GM12865 (cell line): ENCODE results near the gene TMEM178A.

ENCODE experiments used
- DNase-seq: peaks from one replicate; pipeline ENCODE4 v3.0.0; 2010; ENCODE audit warnings: low read depth
- H3K4me3 ChIP-seq: 2 replicates; pipeline ENCODE4 v1.5.1; 2011; ENCODE audit warnings: mild to moderate bottlenecking, low read depth, low read length, control low read depth
- TF ChIP-seq, protein P1 (sequence below): IDR thresholded peaks from 2 replicates; pipeline ENCODE4 v1.5.1; 2011; ENCODE audit warnings: low read length, control low read depth, low read depth, inconsistent platforms; ENCODE audit not compliant: insufficient read depth; ENCODE audit errors: missing control alignments

Gene TMEM178A

DNA sequence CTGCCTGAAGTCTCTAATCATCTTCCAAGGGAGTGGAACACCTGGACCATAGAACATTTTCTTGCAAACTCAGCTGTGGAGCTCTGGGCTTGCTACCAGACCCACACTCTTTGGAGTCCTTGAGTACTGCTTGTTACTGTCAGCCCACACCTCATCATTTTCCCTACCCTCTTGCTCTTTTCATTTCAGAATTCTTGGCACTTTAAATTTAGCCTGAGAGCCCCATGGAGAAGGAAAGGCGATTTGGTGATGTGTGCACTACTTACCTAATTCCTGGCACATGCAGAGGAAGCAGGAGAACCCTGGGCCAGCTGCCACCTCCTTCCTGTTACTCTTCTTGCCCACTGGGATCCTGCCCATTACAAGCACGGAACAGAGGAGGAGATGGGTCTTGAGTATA lies 31.7 kb downstream of the TMEM178A start:
- DNase-seq: no peak
- TF ChIP-seq, protein P1, sequence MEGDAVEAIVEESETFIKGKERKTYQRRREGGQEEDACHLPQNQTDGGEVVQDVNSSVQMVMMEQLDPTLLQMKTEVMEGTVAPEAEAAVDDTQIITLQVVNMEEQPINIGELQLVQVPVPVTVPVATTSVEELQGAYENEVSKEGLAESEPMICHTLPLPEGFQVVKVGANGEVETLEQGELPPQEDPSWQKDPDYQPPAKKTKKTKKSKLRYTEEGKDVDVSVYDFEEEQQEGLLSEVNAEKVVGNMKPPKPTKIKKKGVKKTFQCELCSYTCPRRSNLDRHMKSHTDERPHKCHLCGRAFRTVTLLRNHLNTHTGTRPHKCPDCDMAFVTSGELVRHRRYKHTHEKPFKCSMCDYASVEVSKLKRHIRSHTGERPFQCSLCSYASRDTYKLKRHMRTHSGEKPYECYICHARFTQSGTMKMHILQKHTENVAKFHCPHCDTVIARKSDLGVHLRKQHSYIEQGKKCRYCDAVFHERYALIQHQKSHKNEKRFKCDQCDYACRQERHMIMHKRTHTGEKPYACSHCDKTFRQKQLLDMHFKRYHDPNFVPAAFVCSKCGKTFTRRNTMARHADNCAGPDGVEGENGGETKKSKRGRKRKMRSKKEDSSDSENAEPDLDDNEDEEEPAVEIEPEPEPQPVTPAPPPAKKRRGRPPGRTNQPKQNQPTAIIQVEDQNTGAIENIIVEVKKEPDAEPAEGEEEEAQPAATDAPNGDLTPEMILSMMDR: no peak
- H3K4me3 ChIP-seq: no peak overlapping the region

DNA sequence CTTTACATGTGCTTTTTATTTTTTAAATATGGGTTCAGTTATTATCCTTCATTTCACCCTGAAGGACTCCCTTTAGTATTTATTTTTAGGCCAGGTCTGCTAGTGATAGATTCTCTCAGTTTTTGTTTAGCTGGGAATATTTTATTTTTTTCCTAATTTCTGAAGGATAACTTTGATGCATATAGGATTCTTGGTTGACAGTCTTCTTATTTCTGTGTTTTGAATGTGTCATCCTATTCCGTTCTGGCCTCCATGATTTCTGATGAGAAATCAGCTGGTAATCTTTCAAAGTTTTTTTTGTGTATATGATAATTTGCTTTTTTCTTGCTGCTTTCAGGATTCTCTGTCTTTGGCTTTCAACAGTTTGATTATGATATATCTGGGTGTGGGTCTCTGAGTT lies 35.4 kb downstream of the TMEM178A start:
- no peak overlapping the region for H3K4me3 ChIP-seq
- TF ChIP-seq, protein P1: no peak
- DNase-seq: no peak

DNA sequence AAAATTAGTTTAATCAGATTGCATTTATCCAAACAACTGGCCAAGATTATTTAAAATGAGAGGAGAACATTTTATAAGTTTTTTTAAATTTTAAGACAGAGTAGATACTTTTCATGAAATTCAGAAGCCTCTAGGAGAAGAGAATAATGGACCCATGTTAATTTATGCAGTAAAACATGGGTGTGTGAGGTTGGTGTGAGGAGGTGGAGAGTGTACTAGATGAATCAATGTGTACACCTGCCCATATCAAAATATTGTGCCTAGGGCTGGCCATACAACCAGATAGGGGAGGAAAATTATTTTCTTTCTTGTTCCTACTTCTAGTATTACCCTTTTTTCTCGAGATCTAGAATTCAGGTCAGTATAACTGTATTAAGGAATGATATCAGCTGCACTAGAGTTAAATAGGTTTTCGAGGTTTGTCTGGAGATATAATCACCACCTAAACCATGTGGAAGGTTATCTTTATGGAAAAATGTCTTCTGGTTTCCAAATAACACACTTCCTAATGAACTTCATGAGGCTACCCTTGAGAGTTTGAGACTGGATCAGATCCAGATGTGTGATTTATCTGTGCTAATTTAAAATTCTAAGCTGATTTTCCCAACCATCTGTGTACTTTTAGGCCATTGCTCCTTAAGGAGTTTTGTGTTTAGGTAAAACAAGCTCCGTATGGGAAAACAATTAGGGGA lies 37.6 kb downstream of the TMEM178A start:
- TF ChIP-seq, protein P1: no peak
- no peak overlapping the region for H3K4me3 ChIP-seq
- DNase-seq: no peak

DNA sequence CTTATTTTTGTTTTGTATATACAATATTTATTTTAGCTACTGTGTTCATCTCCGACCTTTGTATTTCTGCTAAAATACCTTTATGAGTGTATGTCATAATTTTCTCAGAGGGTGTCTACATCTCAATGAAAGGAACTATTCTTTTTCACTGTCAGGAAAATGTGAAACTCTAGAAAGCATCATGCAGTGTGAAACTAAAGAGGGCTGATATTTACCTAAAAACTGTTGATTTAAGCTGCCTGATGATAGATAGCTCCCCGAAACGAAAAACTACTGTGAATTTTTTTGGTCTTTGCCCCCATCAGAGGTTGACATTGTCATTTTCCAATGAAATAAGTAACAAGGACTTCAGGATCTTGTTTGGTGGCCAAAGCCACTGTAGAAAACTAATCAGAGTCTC lies 38.8 kb downstream of the TMEM178A start:
- no peak overlapping the region for H3K4me3 ChIP-seq
- TF ChIP-seq, protein P1: no peak
- DNase-seq: no peak

DNA sequence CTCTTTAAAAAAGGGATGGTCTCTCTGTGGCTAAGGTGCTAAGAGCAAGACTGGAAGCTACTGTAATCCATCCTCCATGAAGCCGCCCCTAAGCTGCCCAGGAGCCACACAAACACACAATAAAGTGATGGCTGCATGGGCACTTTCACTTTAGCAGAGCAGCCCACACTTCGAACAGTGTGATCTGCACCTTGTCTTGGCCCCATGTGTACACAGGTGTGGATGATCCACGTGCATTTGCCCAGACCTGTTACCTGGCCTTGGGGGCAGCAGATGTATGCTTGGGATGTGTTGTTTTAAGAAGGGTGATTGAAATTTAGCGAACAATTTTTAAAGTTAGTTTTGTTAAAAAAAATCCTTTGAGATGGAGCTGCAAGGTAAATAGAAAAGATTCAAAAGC lies 39.9 kb downstream of the TMEM178A start:
- no peak for DNase-seq
- H3K4me3 ChIP-seq: no peak overlapping the region
- TF ChIP-seq, protein P1: no peak

DNA sequence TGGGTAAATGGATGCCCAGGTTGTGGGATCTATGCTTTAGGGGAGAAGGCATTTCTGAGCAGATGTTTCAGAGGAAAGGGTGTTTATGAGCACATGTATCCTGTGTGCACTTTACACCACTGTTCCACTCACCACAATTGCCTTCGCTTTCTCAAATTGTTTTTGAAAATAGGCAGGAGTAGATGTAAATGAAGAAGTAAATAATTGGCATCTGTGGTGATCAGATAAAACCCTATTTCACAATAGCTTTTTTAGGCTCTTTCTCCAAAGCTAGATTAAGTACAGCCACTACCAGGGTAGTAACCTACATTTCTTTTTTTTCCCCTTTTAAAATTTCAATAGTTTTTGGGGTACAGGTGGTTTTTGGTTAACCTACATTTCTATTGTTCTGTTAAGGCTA lies 40.6 kb downstream of the TMEM178A start:
- TF ChIP-seq, protein P1: no peak
- H3K4me3 ChIP-seq: no peak overlapping the region
- no peak for DNase-seq

DNA sequence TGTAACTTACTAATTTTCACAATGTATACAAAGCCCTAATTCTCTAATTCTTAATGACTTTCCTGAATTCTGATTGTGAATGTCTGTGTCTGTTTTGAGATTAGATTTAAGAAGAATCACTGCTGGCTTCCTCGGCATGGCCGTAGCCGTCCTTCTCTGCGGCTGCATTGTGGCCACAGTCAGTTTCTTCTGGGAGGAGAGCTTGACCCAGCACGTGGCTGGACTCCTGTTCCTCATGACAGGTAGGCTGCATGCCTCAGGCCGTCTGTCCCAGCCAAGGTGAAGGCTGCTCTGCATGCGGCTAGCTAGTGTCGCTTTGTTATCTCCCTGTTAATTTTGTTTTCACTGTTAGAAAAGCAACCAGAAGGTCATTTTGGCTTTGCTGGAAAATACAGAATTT lies 41.2 kb downstream of the TMEM178A start:
- H3K4me3 ChIP-seq: no peak overlapping the region
- DNase-seq: no peak
- TF ChIP-seq, protein P1: no peak
